ENCODE results near the gene PTRHD1.
"Not testable (repeated sequence)": the region's sequence is repeated elsewhere in the genome, so short reads cannot be mapped to it uniquely, and the experiment has no call there.

PTRHD1 gene

GRCh38 chr2:24792874-24793760 is at the start of gene PTRHD1, which contains the start of gene CENPO:
PTRHD1 (minus strand) TSS chr2:24793391; CDS start chr2:24793377, 14 bp downstream.
CENPO (plus strand) TSS chr2:24793425; CDS start chr2:24793920, 495 bp downstream.
- peak; percentile 69 for DNase-seq

- DNase-seq, result no peak
Measured at GRCh38 chr2:24842081-24843050, 49.2 kb upstream of the PTRHD1 start.

- no peak for DNase-seq
Measured at GRCh38 chr2:24840962-24841945, 48.1 kb upstream of the PTRHD1 start.

- no peak for DNase-seq
Measured at GRCh38 chr2:24840164-24840869, 47.1 kb upstream of the PTRHD1 start.

- no peak for DNase-seq
Measured at GRCh38 chr2:24839729-24840128, 46.5 kb upstream of the PTRHD1 start.

GRCh38 chr2:24838541-24838940 is 45.4 kb upstream of the PTRHD1 start:
- no peak for DNase-seq

- DNase-seq, result no peak
Measured at GRCh38 chr2:24837996-24838513, 44.9 kb upstream of the PTRHD1 start.

GRCh38 chr2:24836706-24837105 is 43.5 kb upstream of the PTRHD1 start:
- no peak for DNase-seq

- no peak for DNase-seq
Measured at GRCh38 chr2:24836206-24836605, 43.0 kb upstream of the PTRHD1 start.

GRCh38 chr2:24835411-24835810 is 42.2 kb upstream of the PTRHD1 start:
- not testable (repeated sequence) for DNase-seq

- no peak for DNase-seq
Measured at GRCh38 chr2:24834733-24835395, 41.7 kb upstream of the PTRHD1 start.

- no peak for DNase-seq
Measured at GRCh38 chr2:24833821-24834732, 40.9 kb upstream of the PTRHD1 start.

- DNase-seq, result no peak
Measured at GRCh38 chr2:24832931-24833701, 39.9 kb upstream of the PTRHD1 start.

- DNase-seq, result no peak
Measured at GRCh38 chr2:24832521-24832920, 39.3 kb upstream of the PTRHD1 start.

- DNase-seq, result no peak
Measured at GRCh38 chr2:24832073-24832461, 38.9 kb upstream of the PTRHD1 start.

GRCh38 chr2:24831221-24832072 is 38.3 kb upstream of the PTRHD1 start:
- DNase-seq, result no peak

- DNase-seq, result no peak
Measured at GRCh38 chr2:24830786-24831185, 37.6 kb upstream of the PTRHD1 start.

GRCh38 chr2:24830351-24830750 is 37.2 kb upstream of the PTRHD1 start:
- peak; percentile 70 for DNase-seq

Measured in 8988T (cell line).